HK-2 (cell line): Measurements from ENCODE around the gene ADGRL1.
"Not testable (repeated sequence)": the region's sequence is repeated elsewhere in the genome, so short reads cannot be mapped to it uniquely, and the experiment has no call there.

ENCODE experiments used
- DNase-seq: peaks from one replicate; pipeline ENCODE4 v3.0.0-alpha.2; 2018; ENCODE audit not compliant: unreplicated experiment

ADGRL1 gene

GRCh38 chr19:14218620-14219330 is 12.8 kb upstream of the ADGRL1 start:
- DNase-seq = no peak

DNA sequence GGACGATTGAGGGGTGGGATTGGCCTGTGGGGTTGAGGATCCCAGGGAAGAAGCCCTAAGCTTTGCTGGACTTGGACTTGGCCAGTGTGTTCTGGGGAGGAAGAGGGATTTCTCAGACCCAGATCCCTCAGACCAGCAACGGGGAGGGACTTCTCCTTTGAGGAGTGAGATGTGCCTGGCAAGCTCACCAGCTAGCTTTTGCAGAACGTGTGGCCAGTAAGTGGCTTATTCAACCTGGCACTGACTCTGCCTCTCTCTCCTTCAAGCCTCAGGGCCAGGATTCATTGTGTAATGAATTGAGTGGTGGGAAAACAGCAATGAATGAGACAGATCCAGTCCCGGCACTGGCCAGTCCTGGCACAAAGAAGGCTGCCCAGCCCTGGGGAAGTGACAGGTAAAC is 11.9 kb upstream of the ADGRL1 start:
- DNase-seq = not testable (repeated sequence)

- DNase-seq = no peak
Observed at GRCh38 chr19:14214580-14214979, 8.6 kb upstream of the ADGRL1 start.

DNA sequence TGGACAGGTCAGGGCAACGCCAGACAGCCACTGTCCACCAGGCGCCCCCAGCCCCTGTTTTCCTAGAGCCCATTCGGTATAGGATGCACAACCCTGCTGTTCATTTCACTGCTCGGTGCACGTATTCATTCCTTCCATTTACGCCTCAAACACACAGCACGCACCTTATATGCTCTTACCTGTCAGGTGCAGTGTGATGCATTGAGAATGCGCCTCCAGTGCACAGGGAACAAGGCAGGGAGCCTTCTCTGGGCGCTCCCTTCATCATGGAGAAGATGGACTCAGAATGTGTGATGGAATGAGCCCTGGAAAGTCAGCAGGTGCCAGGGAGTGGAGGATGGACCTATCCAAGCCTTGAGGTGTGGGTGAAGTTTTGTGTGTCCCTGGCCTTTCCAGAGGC is 4.2 kb upstream of the ADGRL1 start:
- DNase-seq = not testable (repeated sequence)

DNA sequence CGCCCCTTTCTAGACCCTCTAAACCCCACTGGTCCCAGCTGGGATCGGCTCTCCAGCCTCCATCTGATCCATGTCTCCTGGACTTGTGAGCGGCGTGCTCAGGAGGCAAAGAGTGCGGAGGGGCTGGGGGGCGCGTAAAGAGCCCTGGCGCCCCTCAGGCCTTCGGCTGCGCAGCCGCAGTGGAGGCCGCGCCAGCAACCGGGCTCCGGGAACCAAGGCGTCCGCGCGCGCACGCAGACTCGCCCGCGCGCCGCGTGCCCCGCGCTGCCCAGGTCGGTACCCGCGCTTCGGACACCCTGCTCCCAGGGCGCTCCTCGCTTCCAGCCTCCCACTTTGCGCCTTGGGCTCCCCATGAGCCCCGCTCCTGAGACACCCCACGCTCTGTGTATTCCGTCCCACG is 3.4 kb upstream of the ADGRL1 start:
- not testable (repeated sequence) for DNase-seq

DNA sequence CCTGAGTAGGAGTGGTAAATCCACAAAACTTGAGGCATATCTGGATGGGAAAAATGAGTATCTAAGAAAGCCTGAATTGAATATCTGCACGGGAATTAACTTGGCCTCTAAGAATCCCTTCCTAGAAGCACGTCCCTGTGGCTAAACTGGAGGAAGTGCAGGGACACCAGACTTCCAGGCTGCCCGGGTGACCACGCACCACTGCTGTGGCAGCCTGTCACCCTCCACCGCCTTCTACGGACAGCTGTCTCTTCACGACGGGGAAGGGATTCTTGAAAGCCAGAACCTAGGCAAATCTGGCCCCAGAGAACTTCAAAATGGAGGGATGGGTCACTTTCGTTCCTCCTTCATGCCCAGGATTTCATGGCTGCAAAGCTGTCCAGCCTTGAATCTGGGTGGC is 2.5 kb upstream of the ADGRL1 start:
- DNase-seq = not testable (repeated sequence)

- not testable (repeated sequence) for DNase-seq
Observed at GRCh38 chr19:14207796-14208195, 1.8 kb upstream of the ADGRL1 start.

DNA sequence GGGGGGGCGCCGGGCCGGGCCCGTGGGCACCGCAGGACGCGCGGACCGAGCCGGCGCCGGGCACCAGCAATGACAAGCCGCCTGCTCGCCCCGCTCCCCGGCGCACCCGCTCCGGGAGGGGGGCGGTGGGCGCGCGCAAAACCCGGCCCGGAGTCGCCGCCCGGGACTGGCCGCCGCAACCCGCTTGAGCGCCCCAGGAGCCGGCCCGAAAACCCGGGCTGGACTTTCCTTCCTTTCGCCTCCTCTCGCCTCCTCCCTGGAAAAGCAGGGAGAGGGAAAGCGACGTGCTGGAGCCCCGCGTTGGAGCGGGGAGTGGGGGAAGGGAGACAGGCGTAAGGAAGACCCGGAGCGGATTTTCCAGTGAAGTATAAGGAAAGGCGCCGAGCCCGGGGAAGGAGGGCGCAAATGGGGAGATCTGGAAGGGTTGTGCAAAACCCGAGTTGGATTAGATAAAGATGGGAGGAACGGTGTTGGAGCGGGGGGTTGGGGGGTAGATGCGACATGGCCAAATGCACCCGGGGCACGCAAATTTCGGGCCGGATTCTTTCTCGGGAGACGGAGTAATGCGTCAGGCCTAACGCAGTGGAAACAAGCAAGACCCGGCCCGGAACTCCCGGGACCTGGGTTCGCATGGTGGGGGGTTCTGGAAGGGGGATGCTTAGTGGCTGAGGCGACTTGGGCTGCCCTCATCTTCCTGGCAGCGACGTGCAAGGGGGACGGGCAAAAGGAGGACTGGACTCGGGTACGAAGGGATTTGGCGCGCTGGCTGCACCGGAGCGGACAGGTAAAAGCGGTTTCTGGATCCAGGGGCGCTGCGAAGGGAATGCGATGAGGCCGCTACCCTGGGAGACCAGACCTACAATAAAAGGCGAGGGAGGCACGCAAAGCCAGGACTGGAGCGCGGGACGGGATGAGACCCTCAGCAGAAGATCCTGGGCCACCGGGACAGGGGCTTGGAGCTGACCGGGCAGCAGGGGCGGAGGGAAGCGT is 1.1 kb upstream of the ADGRL1 start:
- peak; percentile 89 for DNase-seq

- not testable (repeated sequence) for DNase-seq
Observed at GRCh38 chr19:14206308-14206707, 339 bp upstream of the ADGRL1 start.

DNA sequence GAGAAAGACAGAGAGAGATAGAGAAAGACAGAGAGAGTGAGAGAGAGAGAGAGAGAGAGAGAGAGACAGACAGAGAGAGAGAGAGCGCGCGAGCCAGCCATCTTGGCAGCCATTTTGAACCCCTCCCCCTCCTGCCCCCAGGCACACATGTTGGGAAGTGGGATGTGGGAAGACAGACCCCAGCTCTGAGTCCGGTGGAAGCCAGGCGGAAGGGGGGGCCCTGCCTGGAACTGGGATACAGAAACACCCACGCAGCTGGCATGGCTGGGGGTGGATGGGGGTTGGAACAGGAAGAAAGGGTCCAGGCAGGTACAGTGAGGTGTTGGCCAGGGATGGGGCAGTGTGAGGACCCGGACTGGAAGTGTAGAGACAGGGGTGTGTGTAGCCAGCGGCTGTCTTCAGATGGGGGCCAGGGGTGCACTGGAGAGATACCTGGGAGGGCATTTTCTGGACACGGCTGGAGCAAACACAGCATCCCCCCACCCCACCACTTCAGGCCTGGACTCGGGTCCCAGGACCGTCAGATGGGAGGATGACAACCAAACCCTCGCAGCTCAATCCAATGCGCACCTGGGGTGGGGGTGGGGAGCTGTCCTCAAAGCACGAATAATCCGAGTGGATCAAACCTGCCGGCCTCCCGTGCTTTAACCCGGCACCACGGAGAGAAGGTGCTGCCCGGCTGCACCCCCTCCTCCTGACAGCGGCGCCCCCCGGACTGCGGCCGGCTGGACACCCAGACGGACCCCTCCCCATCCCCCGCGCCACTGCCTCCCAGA is 1.1 kb downstream of the ADGRL1 start:
- DNase-seq = not testable (repeated sequence)

- DNase-seq = not testable (repeated sequence)
Observed at GRCh38 chr19:14204219-14204618, 1.8 kb downstream of the ADGRL1 start.

- DNase-seq = not testable (repeated sequence)
Observed at GRCh38 chr19:14203788-14204187, 2.2 kb downstream of the ADGRL1 start.

DNA sequence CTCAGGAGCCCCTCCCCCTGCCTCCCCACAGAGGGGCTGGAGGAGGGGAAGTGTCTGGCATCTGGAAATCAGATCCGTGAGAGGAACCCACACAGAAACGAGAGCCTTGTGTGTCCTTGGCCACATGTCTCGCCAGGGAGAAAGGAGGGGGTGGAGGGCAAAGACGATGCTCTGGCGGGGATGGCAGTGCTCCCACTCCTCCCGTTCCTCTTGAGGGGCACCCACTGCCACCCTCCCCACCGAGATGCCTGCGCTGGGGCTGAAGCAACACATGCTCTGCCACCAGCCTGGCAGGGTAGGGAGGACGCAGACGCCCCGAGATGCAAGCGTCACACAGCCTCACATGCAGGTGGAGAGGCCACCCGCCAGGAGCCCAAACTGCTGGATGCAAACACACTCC is 2.8 kb downstream of the ADGRL1 start:
- no peak for DNase-seq

DNA sequence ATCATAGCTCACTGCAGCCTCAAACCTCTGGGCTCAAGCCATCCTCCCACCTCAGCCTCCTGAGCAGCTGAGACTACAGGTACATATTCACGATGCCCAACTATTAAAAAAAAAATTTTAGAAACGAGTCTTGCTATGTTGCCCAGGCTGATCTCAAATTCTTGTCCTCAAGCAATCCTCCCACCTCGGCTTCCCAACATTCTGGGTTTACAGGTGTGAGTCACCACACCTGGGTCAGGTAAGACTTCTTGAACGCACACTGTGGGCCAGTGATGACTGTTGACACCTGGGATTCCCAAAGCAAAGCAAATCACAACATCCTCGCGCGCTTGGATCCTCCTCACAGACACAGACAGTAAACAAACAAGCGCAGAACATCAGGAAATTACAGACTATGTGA is 4.5 kb downstream of the ADGRL1 start:
- DNase-seq = not testable (repeated sequence)

GRCh38 chr19:14200147-14200841 is 5.7 kb downstream of the ADGRL1 start:
- peak; percentile 26 for DNase-seq

GRCh38 chr19:14198384-14199376 is 7.3 kb downstream of the ADGRL1 start:
- no peak for DNase-seq

GRCh38 chr19:14197882-14198281 is 8.1 kb downstream of the ADGRL1 start:
- DNase-seq = no peak

GRCh38 chr19:14197288-14197687 is 8.7 kb downstream of the ADGRL1 start:
- not testable (repeated sequence) for DNase-seq

GRCh38 chr19:14196105-14196504 is 9.9 kb downstream of the ADGRL1 start:
- peak; percentile 36 for DNase-seq

GRCh38 chr19:14195216-14195615 is 10.8 kb downstream of the ADGRL1 start:
- not testable (repeated sequence) for DNase-seq
